ENCODE data around the gene SPART. TPM values are rescaled to one million over a fixed set of nuclear protein-coding genes. Genes with fewer than 3 reads are reported as not detected.
A peak's percentile ranks its signal among the peaks of the same experiment; 100 is the strongest.

The SPART gene
- total RNA-seq (66.1 TPM), polyA plus RNA-seq (ENCODE audit: insufficient read depth, low read depth, low replicate concordance) (47.8 TPM)
- long read RNA-seq, donor 1, full-length matches to known transcripts: 3 of 15 reads
- long read RNA-seq, donor 1, partial matches to known transcripts: 12 of 15 reads
- long read RNA-seq, donor 1, other reads (novel, unspliced or antisense): 0 of 15 reads
- long read RNA-seq, donor 2, full-length matches to known transcripts: 18 of 29 reads
- long read RNA-seq, donor 2, partial matches to known transcripts: 11 of 29 reads
- long read RNA-seq, donor 2, other reads (novel, unspliced or antisense): 0 of 29 reads
- long read RNA-seq, donor 3, full-length matches to known transcripts: 14 of 33 reads
- long read RNA-seq, donor 3, partial matches to known transcripts: 19 of 33 reads
- long read RNA-seq, donor 3, other reads (novel, unspliced or antisense): 0 of 33 reads
- long read RNA-seq, donor 4, full-length matches to known transcripts: 10 of 23 reads
- long read RNA-seq, donor 4, partial matches to known transcripts: 13 of 23 reads
- long read RNA-seq, donor 4, other reads (novel, unspliced or antisense): 0 of 23 reads
- long read RNA-seq, donor 5, full-length matches to known transcripts: 3 of 3 reads
- long read RNA-seq, donor 5, partial matches to known transcripts: 0 of 3 reads
- long read RNA-seq, donor 5, other reads (novel, unspliced or antisense): 0 of 3 reads
- long read RNA-seq, donor 6, full-length matches to known transcripts: 16 of 37 reads
- long read RNA-seq, donor 6, partial matches to known transcripts: 21 of 37 reads
- long read RNA-seq, donor 6, other reads (novel, unspliced or antisense): 0 of 37 reads
- long read RNA-seq, donor 7, full-length matches to known transcripts: 61 of 80 reads
- long read RNA-seq, donor 7, partial matches to known transcripts: 2 of 80 reads
- long read RNA-seq, donor 7, other reads (novel, unspliced or antisense): 17 of 80 reads
- long read RNA-seq, donor 8, full-length matches to known transcripts: 8 of 27 reads
- long read RNA-seq, donor 8, partial matches to known transcripts: 19 of 27 reads
- long read RNA-seq, donor 8, other reads (novel, unspliced or antisense): 0 of 27 reads
- long read RNA-seq, donor 9, full-length matches to known transcripts: 9 of 16 reads
- long read RNA-seq, donor 9, partial matches to known transcripts: 7 of 16 reads
- long read RNA-seq, donor 9, other reads (novel, unspliced or antisense): 0 of 16 reads
- long read RNA-seq, donor 10, full-length matches to known transcripts: 10 of 15 reads
- long read RNA-seq, donor 10, partial matches to known transcripts: 5 of 15 reads
- long read RNA-seq, donor 10, other reads (novel, unspliced or antisense): 0 of 15 reads

GRCh38 chr13:36346222-36347083 lies at the start of gene SPART:
Gene SPART, minus strand, starts transcription at chr13:36346394. Its CDS starts 10,564 bp downstream, at chr13:36335830.
- Histone ChIP-seq H3K9ac (ENCODE audit: low read length in 3 of 3) (peak within 1 kb of the TSS; percentile 67 to 100 (median 88)), H3K27ac (ENCODE audit: low read depth in 2 of 2, low read length in 2 of 2) (peak within 1 kb of the TSS; percentile 99 to 100), H3K27me3 (ENCODE audit: control insufficient read depth, insufficient read depth, low read length) (no peaks in the 10 kb centered on the region), H3K4me3 (ENCODE audit: low read length in 3 of 3) (peak within 1 kb of the TSS; percentile 90 to 97 (median 93)), H3K9me3 (ENCODE audit: control insufficient read depth in 2 of 3, insufficient read depth in 1 of 3, low read length in 3 of 3) (no peaks in the 10 kb centered on the region), H3K36me3 (ENCODE audit: control insufficient read depth in 2 of 3, insufficient read depth in 3 of 3, low read length in 3 of 3) (no peaks in the 10 kb centered on the region), H3K4me1 (ENCODE audit: control insufficient read depth in 2 of 3, insufficient read depth in 2 of 3, low read depth in 1 of 3, low read length in 3 of 3) (peaks cover 0 to 17% (median 0%) of the 10 kb centered on the region in 3 donors)
- DNase-seq (peak; percentile 93 to 97 (median 96)), FAIRE-seq (no peak)
- peak; percentile 99 for TF ChIP-seq CTCF (IDR thresholded peaks at IDR 0.05; ENCODE audit: borderline replicate concordance, extremely low read depth, insufficient read depth)
- intact Hi-C loops (cut with DNase I): no loop called here

- FAIRE-seq: peak; percentile 95
- no peaks in the 10 kb centered on the region for H3K36me3 ChIP-seq (ENCODE audit: control insufficient read depth in 2 of 3, insufficient read depth in 3 of 3, low read length in 3 of 3)
These were observed 49.1 kb upstream of the SPART start for GRCh38 chr13:36395280-36395679.

More at GRCh38 chr13:36395280-36395679, 49.1 kb upstream of the SPART start:
- peak; percentile 33 for TF ChIP-seq CTCF (IDR thresholded peaks at IDR 0.05; ENCODE audit: borderline replicate concordance, extremely low read depth, insufficient read depth)
- intact Hi-C loops (cut with DNase I): no loop called here
- H3K27me3 ChIP-seq (ENCODE audit: control insufficient read depth, insufficient read depth, low read length): no peaks in the 10 kb centered on the region
- no peaks in the 10 kb centered on the region for H3K9me3 ChIP-seq (ENCODE audit: control insufficient read depth in 2 of 3, insufficient read depth in 1 of 3, low read length in 3 of 3)
- H3K4me3 ChIP-seq (ENCODE audit: low read length in 3 of 3): no peak overlapping the region
- H3K4me1 ChIP-seq (ENCODE audit: control insufficient read depth in 2 of 3, insufficient read depth in 2 of 3, low read depth in 1 of 3, low read length in 3 of 3): no peaks in the 10 kb centered on the region
- no peak overlapping the region for H3K9ac ChIP-seq (ENCODE audit: low read length in 3 of 3)
- H3K27ac ChIP-seq (ENCODE audit: low read depth in 2 of 2, low read length in 2 of 2): no peak overlapping the region
- DNase-seq: peak in 2 of 5 donors; percentile 19 to 37

All from kidney (tissue), 22 donors.